H9 (cell line): Measurements from ENCODE around the gene FBXO38. TPM values are rescaled to one million over a fixed set of nuclear protein-coding genes. Genes with fewer than 3 reads are reported as not detected.

Experiments used
- DNase-seq: peaks from one replicate; pipeline ENCODE4 v3.0.0-alpha.2; 2017
- H2AFZ ChIP-seq: one replicate; pipeline ENCODE4 v1.6.1; 2013; ENCODE audit warnings: mild to moderate bottlenecking, low read length, control low read depth, moderate library complexity
- H2AK5ac ChIP-seq: 2 replicates; pipeline ENCODE4 v1.6.1; 2013; ENCODE audit warnings: low read length, control low read depth, mixed read lengths; ENCODE audit not compliant: insufficient read length
- H2BK120ac ChIP-seq: one replicate; pipeline ENCODE4 v1.6.1; 2013; ENCODE audit warnings: low read depth, mild to moderate bottlenecking, low read length, control low read depth, inconsistent platforms; ENCODE audit not compliant: poor library complexity, severe bottlenecking
- H2BK12ac ChIP-seq: 2 replicates; pipeline ENCODE4 v1.6.1; 2013; ENCODE audit warnings: low read length, control low read depth, mixed read lengths, low read depth; ENCODE audit not compliant: insufficient read length
- H2BK15ac ChIP-seq: 2 replicates; pipeline ENCODE4 v1.6.1; 2013; ENCODE audit warnings: low read depth, low read length, control low read depth
- H2BK20ac ChIP-seq: one replicate; pipeline ENCODE4 v1.6.1; 2013; ENCODE audit warnings: low read depth, mild to moderate bottlenecking, low read length, control low read depth, inconsistent platforms; ENCODE audit not compliant: poor library complexity, severe bottlenecking
- H2BK5ac ChIP-seq: 2 replicates; pipeline ENCODE4 v1.6.1; 2013; ENCODE audit warnings: low read length, control low read depth, mixed read lengths; ENCODE audit not compliant: insufficient read length
- H3K14ac ChIP-seq: 2 replicates; pipeline ENCODE4 v1.6.1; 2013; ENCODE audit warnings: low read length, control low read depth; ENCODE audit not compliant: insufficient read depth
- H3K18ac ChIP-seq: 2 replicates; pipeline ENCODE4 v1.6.1; 2013; ENCODE audit warnings: low read depth, mild to moderate bottlenecking, mixed read lengths, low read length, control low read depth; ENCODE audit not compliant: insufficient read length
- H3K23ac ChIP-seq: 2 replicates; pipeline ENCODE4 v1.6.1; 2013; ENCODE audit warnings: low read length, control low read depth, mixed read lengths, low read depth; ENCODE audit not compliant: insufficient read length
- H3K23me2 ChIP-seq: 2 replicates; pipeline ENCODE4 v1.6.1; 2013; ENCODE audit warnings: low read depth, mild to moderate bottlenecking, mixed read lengths, low read length, control low read depth; ENCODE audit not compliant: insufficient read length, poor library complexity, severe bottlenecking
- H3K27ac ChIP-seq: 2 replicates; pipeline ENCODE4 v1.5.1; 2013; ENCODE audit warnings: low read length, control low read depth, mixed read lengths, low read depth; ENCODE audit not compliant: insufficient read length
- H3K27me3 ChIP-seq: 2 replicates; pipeline ENCODE4 v1.6.1; 2013; ENCODE audit warnings: low read length, control low read depth, inconsistent platforms; ENCODE audit not compliant: insufficient read depth
- H3K4ac ChIP-seq: 2 replicates; pipeline ENCODE4 v1.6.1; 2013; ENCODE audit warnings: low read depth, mild to moderate bottlenecking, control low read depth, inconsistent platforms, low read length, moderate library complexity
- H3K4me1 ChIP-seq: 2 replicates; pipeline ENCODE4 v1.6.1; 2013; ENCODE audit warnings: low read length, control low read depth, inconsistent platforms; ENCODE audit not compliant: insufficient read depth
- H3K4me2 ChIP-seq: 2 replicates; pipeline ENCODE4 v1.6.1; 2013; ENCODE audit warnings: low read length, control low read depth, mixed read lengths; ENCODE audit not compliant: insufficient read length, insufficient read depth
- H3K56ac ChIP-seq: 2 replicates; pipeline ENCODE4 v1.6.1; 2013; ENCODE audit warnings: low read depth, mild to moderate bottlenecking, mixed read lengths, low read length, control low read depth; ENCODE audit not compliant: insufficient read length
- H3K79me1 ChIP-seq: 2 replicates; pipeline ENCODE4 v1.6.1; 2013; ENCODE audit warnings: low read depth, mild to moderate bottlenecking, moderate library complexity, low read length, control low read depth, inconsistent platforms; ENCODE audit not compliant: insufficient read depth, poor library complexity, severe bottlenecking
- H3K79me2 ChIP-seq: 2 replicates; pipeline ENCODE4 v1.6.1; 2013; ENCODE audit warnings: low read length, control low read depth, inconsistent platforms; ENCODE audit not compliant: insufficient read depth
- H3K9ac ChIP-seq: 2 replicates; pipeline ENCODE4 v1.6.1; 2013; ENCODE audit warnings: low read length, control low read depth, mixed read lengths; ENCODE audit not compliant: insufficient read length; ENCODE audit errors: extremely low read depth
- H3K9me3 ChIP-seq: one replicate; pipeline ENCODE4 v1.6.1; 2013; ENCODE audit warnings: low read depth, low read length, inconsistent platforms; ENCODE audit not compliant: control insufficient read depth
- H3T11ph ChIP-seq: one replicate; pipeline ENCODE4 v1.6.1; 2013; ENCODE audit warnings: mild to moderate bottlenecking, low read length, control low read depth, inconsistent platforms
- H4K20me1 ChIP-seq: one replicate; pipeline ENCODE4 v1.6.1; 2013; ENCODE audit not compliant: control insufficient read depth, insufficient read length, insufficient read depth
- H4K5ac ChIP-seq: 2 replicates; pipeline ENCODE4 v1.6.1; 2013; ENCODE audit warnings: low read depth, mild to moderate bottlenecking, mixed read lengths, low read length, control low read depth; ENCODE audit not compliant: insufficient read length
- H4K8ac ChIP-seq: replicated peaks from 2 replicates; pipeline ENCODE4 v1.6.1; 2013; ENCODE audit warnings: low read length, control low read depth, mixed read lengths, low read depth; ENCODE audit not compliant: insufficient read length
- H4K91ac ChIP-seq: 2 replicates; pipeline ENCODE4 v1.6.1; 2013; ENCODE audit warnings: low read depth, mild to moderate bottlenecking, moderate library complexity, mixed read lengths, low read length, control low read depth; ENCODE audit not compliant: insufficient read length
- H3K27ac Mint-ChIP-seq, 3 experiments: 2 replicates in 2 of 3; 3 replicates in 1 of 3; pipeline ENCODE4 v1.8.0; 2020 to 2021; ENCODE audit warnings: mixed read lengths in 3 of 3, mild to moderate bottlenecking in 1 of 3, moderate library complexity in 1 of 3
- H3K27me3 Mint-ChIP-seq: 2 replicates; pipeline ENCODE4 v1.8.0; 2021; ENCODE audit warnings: low read depth, mild to moderate bottlenecking, moderate library complexity, mixed read lengths
- H3K36me3 Mint-ChIP-seq, 3 experiments: 2 replicates in 2 of 3; 3 replicates in 1 of 3; pipeline ENCODE4 v1.8.0; 2020 to 2021; ENCODE audit warnings: low read depth in 3 of 3, mixed read lengths in 3 of 3; ENCODE audit not compliant: insufficient read depth in 1 of 3
- H3K4me1 Mint-ChIP-seq, 2 experiments: 2 replicates each; pipeline ENCODE4 v1.8.0; 2020; ENCODE audit warnings: mixed read lengths in 2 of 2
- H3K4me3 Mint-ChIP-seq, 2 experiments: 2 replicates in 1 of 2; 3 replicates in 1 of 2; pipeline ENCODE4 v1.8.0; 2020 to 2021; ENCODE audit warnings: mild to moderate bottlenecking in 2 of 2, mixed read lengths in 2 of 2, moderate library complexity in 1 of 2
- H3K9me3 Mint-ChIP-seq, 2 experiments: 2 replicates in 1 of 2; 3 replicates in 1 of 2; pipeline ENCODE4 v1.8.0; 2020; ENCODE audit warnings: mild to moderate bottlenecking in 2 of 2, mixed read lengths in 2 of 2, moderate library complexity in 1 of 2
- WGBS: extraction: QIAGEN DNeasy Blood & Tissue Kit; methylation state at CpG from one replicate; pipeline ENCODE4 v1.1.7; 2013; ENCODE audit warnings: missing lambda C conversion rate, low lambda C conversion rate, mixed read lengths; ENCODE audit not compliant: insufficient read length; ENCODE audit errors: extremely low coverage; 5-methylcytosine and 5-hydroxymethylcytosine counted together
- total RNA-seq: library from RNA; stranded (reverse); gene quantifications from 2 replicates; pipeline ENCODE4 v1.2.1, GENCODE V29; 2021
- TF ChIP-seq, protein P1 (sequence below): fragments of 200-600 bp; sonication (generic); conservative IDR thresholded peaks from 3 replicates; pipeline ENCODE4 v1.8.0; 2021; ENCODE audit warnings: antibody characterized with exemption, mild to moderate bottlenecking

Gene FBXO38
- total RNA-seq, 1 experiment from 2014 or later, result 34.6 TPM

DNA sequence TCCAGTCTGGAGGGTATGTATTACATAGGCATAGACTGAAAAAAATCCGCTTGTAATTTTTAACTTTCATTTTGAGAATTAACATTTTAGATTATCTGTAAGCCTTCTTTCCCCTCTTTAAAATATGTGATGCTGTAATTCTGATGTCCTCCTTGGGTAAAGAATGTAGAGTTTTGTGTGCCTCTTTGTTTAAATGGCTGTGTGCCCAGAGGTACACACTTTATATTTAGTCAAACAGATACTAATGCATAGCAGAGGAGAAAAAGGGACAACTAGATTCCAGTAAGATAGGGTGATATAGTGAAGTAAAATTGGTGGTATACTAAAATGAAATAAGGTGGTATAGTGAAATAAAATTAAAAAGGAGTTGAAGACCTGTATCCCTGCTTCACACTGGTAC lies 1.3 kb downstream of the FBXO38 start:
- Histone ChIP-seq H3K23me2 (peaks cover 4% of the 10 kb centered on the region), H2AFZ (no peak overlapping the region), H2AK5ac (no peak overlapping the region), H2BK15ac (no peak overlapping the region), H3K9me3 (no peaks in the 10 kb centered on the region), H4K91ac (no peak overlapping the region), H3K14ac (no peak overlapping the region), H3K27me3 (no peaks in the 10 kb centered on the region), H4K20me1 (no peaks in the 10 kb centered on the region), H2BK20ac (no peak overlapping the region), H3K56ac (no peak overlapping the region), H4K5ac (no peak overlapping the region), H2BK5ac (no peak overlapping the region), H3K23ac (no peak overlapping the region), H3K18ac (no peak overlapping the region), H3K79me2 (peaks cover 13% of the 10 kb centered on the region; the same call in 1 of the 2 replicates), H3K27ac (no peak overlapping the region), H3K4me1 (no peaks in the 10 kb centered on the region), H3K79me1 (peaks cover 2% of the 10 kb centered on the region), H2BK12ac (no peak overlapping the region), H3K9ac (no peak overlapping the region), H3T11ph (no peak overlapping the region), H3K4ac (no peak overlapping the region), H4K8ac (no peak overlapping the region), H2BK120ac (no peak overlapping the region), H3K4me2 (no peak overlapping the region)
- no peaks in the 10 kb centered on the region for H3K27me3 Mint-ChIP-seq
- H3K36me3 Mint-ChIP-seq, result peaks cover 0 to 13% (median 4%) of the 10 kb centered on the region in 3 experiments; a peak in 4 of 7 replicates
- no peaks in the 10 kb centered on the region for H3K9me3 Mint-ChIP-seq
- H3K4me3 Mint-ChIP-seq, result peak overlapping the region; percentile 88 to 95
- WGBS, result no CpG with 5 or more reads among the region's 1 CpG
- H3K27ac Mint-ChIP-seq, result peak overlapping the region in 1 of 3 experiments; percentile 3; a peak in 1 of 7 replicates
- peaks cover 25 to 31% of the 10 kb centered on the region in 2 experiments for H3K4me1 Mint-ChIP-seq
- TF ChIP-seq, protein P1, sequence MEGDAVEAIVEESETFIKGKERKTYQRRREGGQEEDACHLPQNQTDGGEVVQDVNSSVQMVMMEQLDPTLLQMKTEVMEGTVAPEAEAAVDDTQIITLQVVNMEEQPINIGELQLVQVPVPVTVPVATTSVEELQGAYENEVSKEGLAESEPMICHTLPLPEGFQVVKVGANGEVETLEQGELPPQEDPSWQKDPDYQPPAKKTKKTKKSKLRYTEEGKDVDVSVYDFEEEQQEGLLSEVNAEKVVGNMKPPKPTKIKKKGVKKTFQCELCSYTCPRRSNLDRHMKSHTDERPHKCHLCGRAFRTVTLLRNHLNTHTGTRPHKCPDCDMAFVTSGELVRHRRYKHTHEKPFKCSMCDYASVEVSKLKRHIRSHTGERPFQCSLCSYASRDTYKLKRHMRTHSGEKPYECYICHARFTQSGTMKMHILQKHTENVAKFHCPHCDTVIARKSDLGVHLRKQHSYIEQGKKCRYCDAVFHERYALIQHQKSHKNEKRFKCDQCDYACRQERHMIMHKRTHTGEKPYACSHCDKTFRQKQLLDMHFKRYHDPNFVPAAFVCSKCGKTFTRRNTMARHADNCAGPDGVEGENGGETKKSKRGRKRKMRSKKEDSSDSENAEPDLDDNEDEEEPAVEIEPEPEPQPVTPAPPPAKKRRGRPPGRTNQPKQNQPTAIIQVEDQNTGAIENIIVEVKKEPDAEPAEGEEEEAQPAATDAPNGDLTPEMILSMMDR, result no peak
- no peak for DNase-seq
